HepG2 (cell line): ENCODE data around the gene FGL2. TPM values are rescaled to one million over a fixed set of nuclear protein-coding genes. Genes with fewer than 3 reads are reported as not detected.
"Not testable (repeated sequence)": the region's sequence is repeated elsewhere in the genome, so short reads cannot be mapped to it uniquely, and the experiment has no call there.

Experiments used
- ATAC-seq: fragments of 200-7000 bp; cut with Tn5 transposase; 3 replicates; pipeline ENCODE4 v1.9.1; 2020; ENCODE audit warnings: mild to moderate bottlenecking, moderate library complexity
- BruUV-seq: library from RNA; stranded (reverse); fragments of 400-500 nt; replicated peaks from 2 replicates; lab custom pipeline; 2021; lab: Mats Ljungman, UMichigan
- CTCF ChIA-PET: fragments of 300-600 bp; formaldehyde crosslinking; extraction: SDS; loops from one replicate; lab custom pipeline; 2021; ENCODE audit warnings: low total read pairs, inconsistent platforms, low intra/inter-chr PET ratio; lab: Yijun Ruan, JAX
- POLR2A ChIA-PET: fragments of 350-600 bp; sonication (Branson Sonifier 250); formaldehyde crosslinking; loops from one replicate; lab custom pipeline; 2020; ENCODE audit warnings: antibody characterized with exemption, inconsistent platforms; lab: Yijun Ruan, JAX
- DNase-seq: peaks from one replicate; pipeline ENCODE4 v3.0.0-alpha.2; 2015; ENCODE audit warnings: low spot score
- FAIRE-seq: peaks from 3 replicates; lab custom pipeline; 2011; peaks lifted over from hg19 to GRCh38; lab: Jason Lieb, UNC
- H2AFZ ChIP-seq: one replicate; pipeline ENCODE4 v1.6.1; 2011; ENCODE audit warnings: low read length, inconsistent platforms
- H3K27ac ChIP-seq: fragments of 300-600 bp; 3 replicates; pipeline ENCODE4 v1.8.0; 2011; ENCODE audit warnings: mixed run types, mild to moderate bottlenecking, mixed read lengths, low read length, inconsistent platforms; ENCODE audit not compliant: insufficient read depth; ENCODE audit errors: extremely low read length
- H3K27me3 ChIP-seq, 2 experiments: fragments of 200-600 bp in 1 of 2; 2 replicates in 1 of 2; 3 replicates in 1 of 2; pipeline versions ENCODE4 v1.6.0 to v1.8.0; 2011; ENCODE audit warnings: low read length in 2 of 2, mild to moderate bottlenecking in 2 of 2, moderate library complexity in 2 of 2, inconsistent platforms in 1 of 2; ENCODE audit not compliant: insufficient read depth in 2 of 2, control insufficient read depth in 1 of 2
- H3K36me3 ChIP-seq, 2 experiments: fragments of 200-600 bp in 1 of 2; replicated peaks in 1 of 2; 2 replicates in 1 of 2; 3 replicates in 1 of 2; pipeline versions ENCODE4 v1.5.1 to v1.8.0; 2011; ENCODE audit warnings: low read length in 2 of 2, inconsistent platforms in 1 of 2; ENCODE audit not compliant: insufficient read depth in 2 of 2, control insufficient read depth in 1 of 2
- H3K4me1 ChIP-seq: 2 replicates; pipeline ENCODE4 v1.5.1; 2012; ENCODE audit warnings: low read length, inconsistent platforms; ENCODE audit not compliant: insufficient read depth
- H3K4me2 ChIP-seq: 2 replicates; pipeline ENCODE4 v1.6.0; 2011; ENCODE audit warnings: low read depth, low read length, inconsistent platforms
- H3K4me3 ChIP-seq, 3 experiments: fragments of 200-600 bp in 1 of 3; sonication (generic), shearing (Covaris generic) in 1 of 3; replicated peaks in 1 of 3; 2 replicates each; pipeline ENCODE4 v1.5.1; 2011 to 2016; ENCODE audit warnings: low read length in 3 of 3, inconsistent platforms in 2 of 3, low read depth in 2 of 3, mild to moderate bottlenecking in 2 of 3, control low read depth in 1 of 3, mixed read lengths in 1 of 3; ENCODE audit not compliant: insufficient read depth in 1 of 3
- H3K79me2 ChIP-seq: one replicate; pipeline ENCODE4 v1.6.1; 2011; ENCODE audit warnings: low read length, inconsistent platforms; ENCODE audit not compliant: insufficient read depth
- H3K9ac ChIP-seq: 2 replicates; pipeline ENCODE4 v1.6.0; 2011; ENCODE audit warnings: mild to moderate bottlenecking, low read depth, low read length, inconsistent platforms; ENCODE audit not compliant: insufficient read depth
- H3K9me3 ChIP-seq: 2 replicates; pipeline ENCODE4 v1.5.1; 2012; ENCODE audit warnings: mild to moderate bottlenecking, low read length
- H4K20me1 ChIP-seq: 2 replicates; pipeline ENCODE4 v1.6.0; 2011; ENCODE audit warnings: inconsistent platforms, mild to moderate bottlenecking, low read length, moderate library complexity; ENCODE audit not compliant: insufficient read depth
- ADNP ChIP-seq: sonication (generic); formaldehyde crosslinking; IDR thresholded peaks from 2 replicates; pipeline ENCODE4 v1.4.0; 2020; ENCODE audit warnings: missing genetic modification reagents
- AGO1 ChIP-seq: fragments of 200-400 bp; formaldehyde crosslinking; IDR thresholded peaks from 2 replicates; pipeline ENCODE4 v1.6.1; 2017; ENCODE audit warnings: mild to moderate bottlenecking, low read depth, low read length, moderate library complexity; ENCODE audit not compliant: poor library complexity, severe bottlenecking
- CAMTA2 ChIP-seq: sonication (generic); formaldehyde crosslinking; IDR thresholded peaks from 2 replicates; pipeline ENCODE4 v1.4.0; 2020; ENCODE audit warnings: mild to moderate bottlenecking, missing genetic modification reagents, borderline replicate concordance
- HMG20B ChIP-seq: conservative IDR thresholded peaks from 2 replicates; pipeline ENCODE4 v1.6.1; 2016; ENCODE audit warnings: missing genetic modification reagents, missing compliant biosample characterization
- SALL2 ChIP-seq: sonication (generic); formaldehyde crosslinking; IDR thresholded peaks from 2 replicates; pipeline ENCODE4 v1.8.1; 2023; ENCODE audit warnings: mild to moderate bottlenecking, missing genetic modification reagents, inconsistent platforms
- SP140L ChIP-seq: sonication (generic); formaldehyde crosslinking; IDR thresholded peaks from 2 replicates; pipeline ENCODE4 v1.4.0; 2020; ENCODE audit warnings: missing genetic modification reagents, borderline replicate concordance
- TAF15 ChIP-seq: fragments of 200-400 bp; formaldehyde crosslinking; IDR thresholded peaks from one replicate; pipeline ENCODE4 v1.6.1; 2018; ENCODE audit warnings: mild to moderate bottlenecking, low read depth, low read length; ENCODE audit not compliant: poor library complexity, severe bottlenecking
- WIZ ChIP-seq: sonication (generic); formaldehyde crosslinking; IDR thresholded peaks from 2 replicates; pipeline ENCODE4 v1.5.1; 2020; ENCODE audit warnings: mild to moderate bottlenecking, missing genetic modification reagents
- ZNF12 ChIP-seq: sonication (generic); formaldehyde crosslinking; IDR thresholded peaks from 2 replicates; pipeline ENCODE4 v1.5.0; 2020; ENCODE audit warnings: missing genetic modification reagents
- WGBS: methylation state at CpG from one replicate; pipeline ENCODE4 v1.1.6; 2017; ENCODE audit warnings: low lambda C conversion rate; 5-methylcytosine and 5-hydroxymethylcytosine counted together
- in situ Hi-C: cut with HindIII; loops from 2 replicates; pipeline ENCODE4 v1.10.0; 2017; ENCODE audit warnings: low pct_unique_long_range_greater_than_20kb; ENCODE audit not compliant: extremely low pct_ligation_motif_present
- intact Hi-C: fragments of 100-400 bp; cut with micrococcal nuclease; formaldehyde crosslinking; loops from one replicate; pipeline ENCODE4 v1.10.0; 2022; ENCODE audit not compliant: unreplicated experiment
- polyA plus RNA-seq, 8 experiments: library from polyadenylated mRNA; depleted of rRNA in 3 of 8; stranded (reverse) in 7 of 8; unstranded in 1 of 8; fragments of >200 nt; fragmentation: Illumina TruSeq in 4 of 8; extraction: Trizol in 4 of 8; gene quantifications; 2 replicates each; pipeline versions ENCODE4 v1.2.1 to v1.2.3, GENCODE V29; 2011 to 2016; ENCODE audit warnings: low read depth in 4 of 8, missing spikeins in 1 of 8, mixed read lengths in 1 of 8; ENCODE audit not compliant: insufficient read depth in 1 of 8
- total RNA-seq, 5 experiments: library from RNA; depleted of rRNA; stranded (reverse); fragments of >200 nt; fragmentation: Illumina TruSeq; extraction: Trizol; gene quantifications; 2 replicates each; pipeline ENCODE4 v1.2.3, GENCODE V29; 2016; ENCODE audit warnings: low read depth in 1 of 5
- TF ChIP-seq, protein P1 (sequence below): sonication (generic); formaldehyde crosslinking; IDR thresholded peaks from 2 replicates; pipeline ENCODE4 v1.5.1; 2020; ENCODE audit warnings: missing genetic modification reagents, mild to moderate bottlenecking, borderline replicate concordance

The FGL2 gene
- total and polyA plus RNA-seq, 2 of the 13 experiments (the other 11 are each of a cell fraction or from before 2014, with no cell fraction given), result 0.04 to 0.15 TPM

DNA sequence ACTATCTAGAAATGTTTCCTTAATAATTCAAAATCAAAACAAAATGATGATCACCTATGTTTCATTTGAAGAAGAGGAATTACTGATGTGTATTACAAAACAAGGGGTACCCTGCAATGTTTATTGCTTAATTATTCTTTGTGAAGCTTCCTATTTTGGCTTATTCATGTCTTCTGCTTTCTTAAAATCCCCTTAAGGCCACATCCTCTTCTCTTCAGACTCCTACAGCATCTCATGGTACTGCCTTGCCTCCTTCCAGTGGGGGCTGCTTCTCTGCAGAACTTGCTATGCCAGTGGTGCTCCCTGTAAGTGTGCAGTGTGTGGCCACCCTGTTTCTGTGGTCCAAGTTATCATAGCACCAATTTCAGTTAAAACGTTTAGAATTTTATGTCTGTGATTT, 42.2 kb downstream of the FGL2 start:
- FAIRE-seq (no peak), ATAC-seq (no peak), DNase-seq (no peak)
- no TSS peak for BruUV-seq
- H3K27me3 ChIP-seq, result no peaks in the 10 kb centered on the region
- intact Hi-C loops (no loop called here), in situ Hi-C loops (no loop called here)
- H3K4me1 ChIP-seq, result no peaks in the 10 kb centered on the region
- no peaks in the 10 kb centered on the region for H3K36me3 ChIP-seq
- H3K9ac ChIP-seq, result no peak overlapping the region
- H3K27ac ChIP-seq, result no peak overlapping the region
- no peak overlapping the region for H3K4me3 ChIP-seq
- WGBS, result 7% methylated on average over 1 of the region's 1 CpG
- ChIA-PET CTCF (no interaction called here), POLR2A (no interaction called here)
- TF ChIP-seq AGO1, result no peak
- no peak for TF ChIP-seq WIZ (CRISPR knock-in tag)
- no peak for TF ChIP-seq SALL2 (CRISPR knock-in tag)
- TF ChIP-seq ZNF12 (CRISPR knock-in tag), result no peak
- no peak for TF ChIP-seq CAMTA2
- TF ChIP-seq ADNP, result no peak
- no peak for TF ChIP-seq TAF15
- TF ChIP-seq, protein P1, sequence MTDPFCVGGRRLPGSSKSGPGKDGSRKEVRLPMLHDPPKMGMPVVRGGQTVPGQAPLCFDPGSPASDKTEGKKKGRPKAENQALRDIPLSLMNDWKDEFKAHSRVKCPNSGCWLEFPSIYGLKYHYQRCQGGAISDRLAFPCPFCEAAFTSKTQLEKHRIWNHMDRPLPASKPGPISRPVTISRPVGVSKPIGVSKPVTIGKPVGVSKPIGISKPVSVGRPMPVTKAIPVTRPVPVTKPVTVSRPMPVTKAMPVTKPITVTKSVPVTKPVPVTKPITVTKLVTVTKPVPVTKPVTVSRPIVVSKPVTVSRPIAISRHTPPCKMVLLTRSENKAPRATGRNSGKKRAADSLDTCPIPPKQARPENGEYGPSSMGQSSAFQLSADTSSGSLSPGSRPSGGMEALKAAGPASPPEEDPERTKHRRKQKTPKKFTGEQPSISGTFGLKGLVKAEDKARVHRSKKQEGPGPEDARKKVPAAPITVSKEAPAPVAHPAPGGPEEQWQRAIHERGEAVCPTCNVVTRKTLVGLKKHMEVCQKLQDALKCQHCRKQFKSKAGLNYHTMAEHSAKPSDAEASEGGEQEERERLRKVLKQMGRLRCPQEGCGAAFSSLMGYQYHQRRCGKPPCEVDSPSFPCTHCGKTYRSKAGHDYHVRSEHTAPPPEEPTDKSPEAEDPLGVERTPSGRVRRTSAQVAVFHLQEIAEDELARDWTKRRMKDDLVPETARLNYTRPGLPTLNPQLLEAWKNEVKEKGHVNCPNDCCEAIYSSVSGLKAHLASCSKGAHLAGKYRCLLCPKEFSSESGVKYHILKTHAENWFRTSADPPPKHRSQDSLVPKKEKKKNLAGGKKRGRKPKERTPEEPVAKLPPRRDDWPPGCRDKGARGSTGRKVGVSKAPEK (CRISPR knock-in tag), result no peak
- TF ChIP-seq SP140L (CRISPR knock-in tag), result no peak
- TF ChIP-seq HMG20B (CRISPR knock-in tag), result no peak
- no peaks in the 10 kb centered on the region for H3K9me3 ChIP-seq
- H3K4me2 ChIP-seq, result no peak overlapping the region
- no peak overlapping the region for H2AFZ ChIP-seq
- no peaks in the 10 kb centered on the region for H3K79me2 ChIP-seq
- no peaks in the 10 kb centered on the region for H4K20me1 ChIP-seq

DNA sequence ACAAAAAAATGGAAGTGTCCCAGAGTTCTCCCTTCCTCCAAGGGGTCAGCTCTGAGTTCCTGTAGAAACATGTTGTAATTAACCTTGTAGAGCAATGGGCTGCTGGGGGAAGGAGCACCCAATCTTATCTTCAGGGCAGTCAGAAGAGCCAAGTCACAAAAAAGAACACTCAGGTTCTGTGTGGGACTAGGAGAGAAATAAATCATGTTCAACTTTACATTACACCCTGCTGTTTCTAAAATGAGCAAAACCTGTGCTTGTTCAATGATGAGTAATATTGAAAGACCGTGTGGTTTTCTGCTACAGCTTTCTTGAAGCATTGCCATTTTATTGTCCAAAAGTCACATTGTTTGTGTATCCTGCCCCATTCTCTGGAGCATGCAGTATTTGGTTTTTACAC, 42.6 kb downstream of the FGL2 start:
- FAIRE-seq, H3K4me1 ChIP-seq, H3K4me2 ChIP-seq, intact Hi-C loops, H3K27ac ChIP-seq, BruUV-seq, ATAC-seq, H2AFZ ChIP-seq, H3K4me3 ChIP-seq, in situ Hi-C loops, DNase-seq, H3K9me3 ChIP-seq, H3K36me3 ChIP-seq, POLR2A ChIA-PET, H3K79me2 ChIP-seq, H3K27me3 ChIP-seq, H4K20me1 ChIP-seq, CTCF ChIA-PET, H3K9ac ChIP-seq: not testable (repeated sequence)
- no CpG with 5 or more reads among the region's 1 CpG for WGBS
